ENCODE data around the gene GATAD2A. TPM values are rescaled to one million over a fixed set of nuclear protein-coding genes. Genes with fewer than 3 reads are reported as not detected.

GATAD2A gene
- total and polyA plus RNA-seq, 7 donors: 18.5 to 138 (median 30.2) TPM

DNA sequence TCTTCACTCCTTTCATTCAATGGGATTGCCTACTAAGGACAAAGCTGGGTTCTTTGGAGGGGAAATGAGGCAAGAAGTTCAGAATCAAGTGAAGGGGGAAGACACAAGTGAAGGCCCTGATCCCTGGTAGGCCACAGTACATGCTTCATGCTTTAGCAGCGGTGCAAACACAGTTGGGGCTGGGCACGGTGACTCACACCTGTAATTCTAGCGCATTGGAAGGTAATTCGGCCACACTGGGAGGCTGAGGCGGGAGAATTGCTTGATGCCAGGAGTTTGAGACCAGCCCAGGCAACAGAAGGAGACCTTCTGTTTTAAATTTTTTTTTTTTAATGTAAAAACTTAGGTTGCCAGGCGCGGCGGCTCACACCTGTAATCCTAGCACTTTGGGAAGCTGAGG lies 23.4 kb upstream of the GATAD2A start:
- Histone ChIP-seq H3K4me3 (no peak overlapping the region), H3K9me3 (no peaks in the 10 kb centered on the region), H3K36me3 (no peaks in the 10 kb centered on the region), H3K4me1 (peaks cover 0 to 48% (median 39%) of the 10 kb centered on the region in 4 donors), H3K27ac (no peak overlapping the region), H3K27me3 (no peaks in the 10 kb centered on the region)
- no peak for DNase-seq
- TF ChIP-seq CTCF (IDR thresholded peaks at IDR 0.05): no peak
- no peak for TF ChIP-seq POLR2AphosphoS5 (IDR thresholded peaks at IDR 0.05)
- no peak for TF ChIP-seq EP300 (IDR thresholded peaks at IDR 0.05)
- no peak for TF ChIP-seq POLR2A (IDR thresholded peaks at IDR 0.05)
- WGBS, 2 donors: 61 to 86% methylated on average over 8 of the region's 8 CpGs
- intact Hi-C loops (cut with DNase I): no loop called here

- Histone ChIP-seq H3K4me3 (peak overlapping the region; percentile 39 to 93 (median 80)), H3K27me3 (no peaks in the 10 kb centered on the region), H3K27ac (peak overlapping the region in 3 of 4 donors; percentile 84 to 89 (median 88)), H3K9me3 (no peaks in the 10 kb centered on the region), H3K36me3 (no peaks in the 10 kb centered on the region), H3K4me1 (peaks cover 0 to 41% (median 28%) of the 10 kb centered on the region in 4 donors)
- WGBS, 2 donors: 65 to 82% methylated on average over 13 of the region's 13 CpGs
- intact Hi-C loops (cut with DNase I): no loop called here
- DNase-seq: no peak
- TF ChIP-seq POLR2AphosphoS5 (IDR thresholded peaks at IDR 0.05): no peak
- no peak for TF ChIP-seq POLR2A (IDR thresholded peaks at IDR 0.05)
- TF ChIP-seq CTCF (IDR thresholded peaks at IDR 0.05): no peak
- TF ChIP-seq EP300 (IDR thresholded peaks at IDR 0.05): no peak
Measured at GRCh38 chr19:19384486-19384885, 21.0 kb upstream of the GATAD2A start.

DNA sequence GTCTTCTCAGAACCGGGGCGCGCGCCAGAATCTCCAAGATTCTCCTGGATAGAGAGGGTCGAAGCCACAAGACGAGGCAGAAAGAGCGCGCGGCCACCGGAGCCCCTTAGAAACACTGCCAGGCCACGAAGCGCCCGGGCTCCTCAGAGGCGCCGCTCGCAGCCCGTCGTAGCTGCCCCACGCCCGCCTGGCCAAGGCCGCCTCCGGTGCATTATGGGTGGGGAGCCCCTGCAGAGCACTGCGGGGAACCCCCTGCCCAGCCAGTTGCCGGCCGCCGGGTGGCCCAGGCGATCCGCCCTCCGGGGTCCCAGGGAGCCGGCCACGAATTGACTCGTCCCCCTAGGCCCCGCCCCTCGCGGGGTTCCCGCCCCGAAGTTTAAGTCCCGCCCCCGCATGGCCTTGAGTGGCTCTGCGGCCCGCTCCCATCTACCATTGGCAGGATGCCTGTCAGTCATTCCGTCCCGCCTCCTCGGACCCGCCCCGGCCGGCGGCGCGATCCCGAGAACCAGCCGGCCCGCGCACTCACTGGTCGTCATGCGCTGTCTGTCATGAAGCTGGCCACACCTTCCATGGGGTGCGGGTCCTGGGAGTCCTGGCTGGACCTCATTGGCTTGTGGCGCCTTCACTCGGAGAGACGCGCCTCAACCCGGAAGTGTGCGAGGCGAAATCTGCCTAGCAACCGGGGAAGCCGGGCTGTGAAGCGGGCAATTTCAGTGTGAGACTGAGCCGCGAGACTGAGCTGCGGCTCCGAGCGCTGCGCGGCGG lies 20.2 kb upstream of the GATAD2A start:
- H3K27me3 ChIP-seq: no peaks in the 10 kb centered on the region
- no peaks in the 10 kb centered on the region for H3K9me3 ChIP-seq
- peaks cover 0 to 43% (median 28%) of the 10 kb centered on the region in 4 donors for H3K4me1 ChIP-seq
- no peaks in the 10 kb centered on the region for H3K36me3 ChIP-seq
- peak overlapping the region; percentile 61 to 93 (median 80) for H3K4me3 ChIP-seq
- 1% methylated on average over 75 of the region's 75 CpGs for WGBS, 2 donors
- H3K27ac ChIP-seq: peak overlapping the region; percentile 78 to 89 (median 86)
- TF ChIP-seq POLR2AphosphoS5 (IDR thresholded peaks at IDR 0.05): peak; percentile 39 to 81 (median 76)
- no peak for TF ChIP-seq EP300 (IDR thresholded peaks at IDR 0.05)
- peak; percentile 50 to 54 for TF ChIP-seq POLR2A (IDR thresholded peaks at IDR 0.05)
- no peak for TF ChIP-seq CTCF (IDR thresholded peaks at IDR 0.05)
- intact Hi-C loops (cut with DNase I): loop anchor here (1.0 kb wide), 1 partner anchor 20 kb away; the partner anchor contains the start of gene GATAD2A
- peak; percentile 100 for DNase-seq

- no peak for DNase-seq
- H3K27me3 ChIP-seq: no peaks in the 10 kb centered on the region
- TF ChIP-seq POLR2AphosphoS5 (IDR thresholded peaks at IDR 0.05) (no peak), EP300 (IDR thresholded peaks at IDR 0.05) (no peak), POLR2A (IDR thresholded peaks at IDR 0.05) (no peak), CTCF (IDR thresholded peaks at IDR 0.05) (no peak)
Measured at GRCh38 chr19:19385896-19386869, 19.3 kb upstream of the GATAD2A start.

More at GRCh38 chr19:19385896-19386869, 19.3 kb upstream of the GATAD2A start:
- H3K9me3 ChIP-seq: no peaks in the 10 kb centered on the region
- peak overlapping the region; percentile 78 to 89 (median 86) for H3K27ac ChIP-seq
- H3K4me3 ChIP-seq: peak overlapping the region; percentile 61 to 93 (median 80)
- H3K36me3 ChIP-seq: no peaks in the 10 kb centered on the region
- peaks cover 0 to 43% (median 28%) of the 10 kb centered on the region in 4 donors for H3K4me1 ChIP-seq
- 1% methylated on average over 75 of the region's 75 CpGs for WGBS, 2 donors
- intact Hi-C loops (cut with DNase I): loop anchor here (1.0 kb wide), 1 partner anchor 19 kb away; the partner anchor contains the start of gene GATAD2A

All from sigmoid colon (tissue), 7 donors.